ENCODE data around the gene DHCR24.

GRCh38 chr1:54867717-54868057 lies 19.3 kb downstream of the DHCR24 start:
- TF ChIP-seq CTCF (IDR thresholded peaks at IDR 0.05) (no peak), ZBTB43 (CRISPR knock-in tag; IDR thresholded peaks at IDR 0.05) (no peak), FOXJ3 (CRISPR knock-in tag; IDR thresholded peaks at IDR 0.05; ENCODE audit: borderline replicate concordance) (no peak), JUN (CRISPR knock-in tag; IDR thresholded peaks at IDR 0.05) (no peak), HMGXB4 (CRISPR knock-in tag; IDR thresholded peaks at IDR 0.05) (no peak), ZNF263 (CRISPR knock-in tag; IDR thresholded peaks at IDR 0.05; ENCODE audit: low read depth) (no peak), USF1 (CRISPR knock-in tag; IDR thresholded peaks at IDR 0.05) (no peak), ZNF138 (CRISPR knock-in tag; conservative IDR thresholded peaks at IDR 0.05) (no peak), MAX (CRISPR knock-in tag; IDR thresholded peaks at IDR 0.05) (no peak)
